ENCODE results near the gene PROK2.

Gene PROK2, protein sequence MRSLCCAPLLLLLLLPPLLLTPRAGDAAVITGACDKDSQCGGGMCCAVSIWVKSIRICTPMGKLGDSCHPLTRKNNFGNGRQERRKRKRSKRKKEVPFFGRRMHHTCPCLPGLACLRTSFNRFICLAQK

DNA sequence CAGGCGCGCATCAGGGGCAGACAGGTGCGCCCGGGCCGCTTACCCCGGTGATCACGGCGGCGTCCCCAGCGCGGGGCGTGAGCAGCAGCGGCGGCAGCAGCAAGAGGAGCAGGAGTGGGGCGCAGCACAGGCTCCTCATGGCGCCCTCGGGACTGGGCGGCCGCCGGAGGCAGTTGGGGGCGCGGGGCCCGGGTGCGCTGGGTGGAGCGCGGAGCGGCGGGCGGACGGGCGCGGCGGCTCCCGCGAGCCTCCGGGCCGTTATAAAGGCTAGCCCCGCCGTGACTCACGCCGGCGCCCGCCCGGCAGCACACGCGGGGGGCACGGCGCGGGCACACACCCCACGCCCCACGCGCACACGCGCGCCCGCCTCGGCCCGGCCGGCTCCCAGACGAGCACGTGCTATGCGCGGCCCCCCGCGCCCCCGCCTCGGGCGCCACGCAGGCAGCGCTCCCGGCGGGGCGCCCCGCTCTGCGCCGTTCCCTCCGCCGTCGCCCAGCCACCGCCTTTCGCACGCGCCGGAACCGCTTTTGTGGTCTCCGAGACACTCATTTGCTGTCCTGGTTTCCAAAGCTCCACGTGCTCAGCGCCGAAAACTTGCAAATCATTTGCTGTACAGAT, at the start of gene PROK2:
Gene PROK2, minus strand, starts transcription at position 235 of the 618 bp plus-strand sequence. Its CDS starts 96 bp downstream, at position 139.
- DNase-seq (ENCODE audit: low read depth in 2 of 2): peak in 1 of 2 donors; percentile 28

DNA sequence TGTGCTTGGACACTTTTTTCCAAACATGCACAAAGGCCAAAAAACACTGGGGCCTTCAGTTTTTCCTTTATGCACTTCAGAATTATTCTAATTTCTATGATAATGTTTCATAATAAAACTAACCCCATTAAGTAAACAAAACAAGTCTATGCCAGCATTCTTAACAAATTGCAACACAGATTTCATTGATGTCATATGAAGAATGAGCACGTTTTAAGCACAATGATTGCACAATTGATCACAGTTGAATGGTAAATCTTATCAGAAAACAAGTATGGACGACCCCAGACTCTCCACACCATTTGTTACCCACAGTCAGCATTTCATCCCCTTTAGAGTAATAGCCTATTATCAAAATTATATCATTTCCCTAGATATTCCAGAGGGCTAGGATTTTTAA, 46.7 kb upstream of the PROK2 start:
- no peak for DNase-seq (ENCODE audit: low read depth in 2 of 2)

DNA sequence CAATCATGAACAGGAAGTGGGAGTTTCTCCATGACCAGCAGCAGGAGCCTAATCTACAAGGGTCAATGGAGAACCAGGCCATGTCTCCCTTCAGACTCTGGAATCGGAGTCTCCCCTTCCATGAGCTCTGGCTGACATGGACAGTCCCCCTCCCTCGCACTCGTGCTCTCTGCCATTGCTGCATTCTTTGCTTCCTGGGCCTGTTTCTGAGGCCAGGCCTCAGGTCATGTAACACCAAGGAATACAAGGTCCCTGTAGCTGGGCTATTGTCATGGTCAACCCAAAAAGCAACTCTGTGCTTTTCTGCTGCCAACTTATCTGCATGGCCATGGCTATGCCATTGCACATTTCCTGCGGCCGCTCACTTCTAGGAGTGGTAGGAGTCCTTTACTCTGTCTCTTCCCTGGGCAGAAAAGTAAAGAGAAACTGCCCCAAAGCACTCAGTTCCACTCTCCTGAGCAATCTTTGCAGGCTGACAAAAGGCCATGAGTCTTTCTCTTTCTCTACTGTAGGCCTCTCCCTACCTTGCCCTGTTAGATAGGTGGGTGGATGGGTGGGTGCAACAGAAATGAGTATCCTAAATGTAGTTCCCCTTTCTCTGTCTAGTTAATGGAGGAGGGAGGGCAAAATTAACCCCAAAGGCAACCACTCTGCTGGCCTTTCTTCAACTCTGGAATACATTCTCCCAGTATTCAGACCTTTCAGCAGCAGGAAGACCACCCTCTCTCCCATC, 40.8 kb upstream of the PROK2 start:
- no peak for DNase-seq (ENCODE audit: low read depth in 2 of 2)

DNA sequence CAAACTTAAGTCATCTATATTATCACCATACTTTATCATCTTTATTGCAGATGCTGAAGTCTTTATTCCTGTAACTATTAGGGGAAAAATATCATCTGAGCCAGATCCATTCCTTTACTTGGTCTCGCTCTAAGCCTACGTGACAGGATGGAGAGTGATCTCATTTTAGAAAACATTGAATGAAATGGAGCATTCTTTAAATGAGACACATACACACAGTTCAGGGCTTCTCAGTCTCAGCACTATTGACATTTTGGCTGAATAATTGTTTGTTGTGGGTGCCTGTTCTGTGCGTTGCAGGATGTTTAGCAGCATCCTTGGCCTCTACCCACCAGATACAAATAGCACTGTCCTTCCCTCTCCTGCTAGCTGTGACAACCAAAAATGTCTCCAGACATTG, 36.2 kb upstream of the PROK2 start:
- DNase-seq (ENCODE audit: low read depth in 2 of 2): no peak

DNA sequence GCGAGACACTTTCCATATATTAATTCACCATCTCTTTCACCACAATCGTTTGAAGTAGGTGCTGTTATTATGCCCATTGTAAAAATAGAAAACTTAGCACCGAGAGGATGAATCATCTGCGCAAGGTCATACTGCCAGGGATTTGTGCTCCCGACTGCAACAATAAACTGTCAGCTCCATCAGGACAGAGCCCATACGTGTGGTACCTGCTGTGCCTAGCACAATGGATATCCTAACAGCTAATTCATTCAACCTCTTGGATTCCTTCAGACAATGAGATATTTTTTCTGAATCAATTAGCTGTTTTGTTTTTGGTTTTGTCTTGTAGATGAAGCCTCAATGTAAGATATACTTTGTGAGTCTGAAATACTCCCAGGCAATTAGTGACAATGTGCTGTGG, 32.3 kb upstream of the PROK2 start:
- DNase-seq (ENCODE audit: low read depth in 2 of 2): no peak

DNA sequence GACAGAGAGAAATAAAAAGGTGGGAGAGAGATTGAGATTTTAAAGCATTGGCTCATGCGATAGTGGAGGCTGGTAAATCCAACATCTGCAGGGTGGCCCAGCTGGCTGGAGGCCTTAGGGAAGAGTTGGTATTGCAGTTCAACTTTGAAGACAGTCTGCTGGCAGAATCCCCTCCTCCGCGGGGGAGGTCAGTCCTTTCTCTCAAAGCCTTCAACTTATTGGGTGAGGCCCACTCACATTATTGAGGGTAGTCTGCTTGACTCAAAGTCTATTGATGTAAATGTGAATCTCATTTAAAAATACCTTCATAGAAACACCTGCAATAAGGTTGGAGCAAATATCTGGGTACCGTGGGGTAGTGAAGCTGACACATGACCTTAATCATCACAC, 31.8 kb upstream of the PROK2 start:
- no peak for DNase-seq (ENCODE audit: low read depth in 2 of 2)

DNA sequence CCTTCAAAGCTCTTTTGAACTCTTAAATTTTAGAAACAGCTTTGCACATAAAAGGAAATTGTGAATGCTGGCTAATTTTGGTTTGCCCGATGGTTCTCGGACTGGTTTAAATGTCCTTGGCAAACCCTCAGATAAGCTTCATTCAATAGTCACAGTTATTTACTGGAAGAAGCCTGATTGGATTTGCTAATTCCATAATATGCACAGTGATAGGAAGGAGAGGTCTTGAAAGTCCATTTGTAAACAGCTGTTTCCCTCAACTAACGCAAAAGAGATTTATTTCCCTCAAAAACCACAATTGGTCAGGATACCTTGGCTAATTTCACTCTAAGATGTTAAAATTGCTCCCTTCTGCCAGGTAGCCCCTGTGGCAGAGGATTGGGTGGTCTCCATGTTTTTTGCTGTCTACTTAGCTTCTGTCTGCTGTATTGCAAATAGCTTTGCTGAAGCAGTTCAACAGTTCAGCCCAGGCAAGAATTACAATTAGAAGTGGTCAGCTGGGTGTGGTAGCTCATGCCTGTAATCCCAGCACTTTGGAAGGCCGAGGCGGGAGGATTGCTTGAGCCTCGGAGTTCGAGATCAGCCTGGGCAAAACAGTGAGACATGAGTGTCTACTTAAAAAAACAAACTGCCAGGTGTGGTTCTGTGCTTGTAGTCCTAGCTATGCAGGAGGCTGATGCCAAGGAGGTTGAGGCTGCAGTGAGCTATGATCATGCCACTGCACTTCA, 30.6 kb upstream of the PROK2 start:
- DNase-seq (ENCODE audit: low read depth in 2 of 2): no peak

DNA sequence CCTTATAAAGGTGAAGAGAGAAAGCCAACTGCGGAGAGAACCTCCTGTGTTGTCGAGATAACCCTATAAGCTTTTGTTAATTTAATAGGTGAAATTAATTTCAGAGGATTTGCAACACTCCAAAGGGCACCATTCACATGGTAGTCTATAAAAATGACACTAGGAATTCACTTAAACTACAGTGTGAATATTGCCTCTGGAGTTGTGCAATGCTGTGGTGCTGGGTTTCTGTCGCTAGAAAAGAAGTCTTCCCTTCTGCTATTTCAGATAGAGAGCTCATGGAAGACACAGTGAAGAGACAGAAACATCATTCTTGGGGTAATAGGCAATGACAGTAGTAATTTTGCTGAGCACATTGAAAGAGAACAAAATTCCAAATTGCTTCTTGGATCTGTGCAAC, 28.8 kb upstream of the PROK2 start:
- DNase-seq (ENCODE audit: low read depth in 2 of 2): no peak

DNA sequence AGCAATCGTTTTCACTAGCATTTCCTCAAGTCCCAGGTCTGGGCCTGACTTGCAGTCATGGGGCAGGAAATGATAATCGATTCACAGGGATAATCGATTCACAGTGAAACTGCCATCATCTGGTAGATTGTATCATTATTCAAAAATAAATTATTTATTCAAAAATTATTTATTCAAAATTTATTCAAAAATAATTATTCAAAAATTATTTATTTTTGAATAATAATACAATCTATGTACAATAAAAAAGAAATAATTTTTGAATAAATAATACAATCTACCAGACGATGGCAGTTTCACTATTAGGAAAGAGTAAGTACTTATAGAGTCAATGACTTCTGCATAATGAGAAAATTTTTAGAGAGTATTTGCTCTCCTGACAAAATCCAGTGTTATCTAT, 28.1 kb upstream of the PROK2 start:
- DNase-seq (ENCODE audit: low read depth in 2 of 2): no peak

DNA sequence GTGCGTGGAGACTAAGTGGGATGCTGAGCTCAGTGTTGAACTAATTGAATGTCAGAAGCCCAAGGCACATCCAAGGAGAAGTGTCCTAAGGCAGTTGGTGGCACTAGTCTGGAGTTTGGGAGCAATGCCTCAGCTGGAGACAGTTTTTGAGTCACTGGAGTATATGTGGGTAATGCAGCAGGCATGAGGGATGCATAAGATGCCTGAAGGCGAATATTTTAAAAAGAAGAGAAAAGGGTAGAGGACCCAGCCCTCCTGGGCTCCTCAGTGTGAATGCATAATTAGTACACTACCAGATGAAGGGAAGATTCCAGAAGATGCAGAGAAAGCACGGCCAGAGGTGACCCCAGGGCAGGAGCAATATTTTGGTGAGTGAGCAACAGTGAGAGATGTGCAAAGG, 25.1 kb upstream of the PROK2 start:
- no peak for DNase-seq (ENCODE audit: low read depth in 2 of 2)

DNA sequence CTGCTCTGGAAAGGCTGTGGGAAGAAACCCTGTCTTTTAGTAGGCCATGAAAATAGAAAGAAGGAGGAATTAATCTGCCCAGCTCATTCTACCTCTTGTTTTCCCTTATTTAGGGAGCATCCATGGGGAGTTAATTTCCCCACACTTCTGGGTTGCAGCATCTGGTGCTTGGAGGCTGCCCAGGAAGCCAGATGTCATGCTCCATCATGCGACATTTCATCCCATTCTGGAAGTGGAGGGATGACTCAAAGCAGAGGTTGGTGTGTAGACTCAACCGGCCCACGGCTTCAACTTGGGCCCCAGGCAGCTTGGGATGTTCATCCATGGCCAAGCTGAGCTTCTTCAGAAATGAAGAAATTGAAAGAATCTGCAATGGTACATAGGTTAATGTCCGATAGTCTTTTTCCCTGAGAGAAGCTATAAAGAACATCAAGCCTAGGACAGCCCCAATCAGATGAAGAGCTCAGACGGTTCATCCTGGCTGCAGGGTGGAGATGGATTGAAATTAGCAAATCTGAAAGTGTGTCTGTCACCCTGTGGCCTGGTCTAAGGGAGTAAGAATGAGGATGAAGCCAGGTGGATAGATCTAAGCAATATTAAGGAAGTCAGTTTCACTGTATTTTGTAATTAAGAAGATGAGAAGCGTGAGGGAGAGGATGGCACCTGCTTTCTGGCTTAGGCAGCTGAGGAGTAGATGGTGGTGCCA, 24.5 kb upstream of the PROK2 start:
- no peak for DNase-seq (ENCODE audit: low read depth in 2 of 2)

DNA sequence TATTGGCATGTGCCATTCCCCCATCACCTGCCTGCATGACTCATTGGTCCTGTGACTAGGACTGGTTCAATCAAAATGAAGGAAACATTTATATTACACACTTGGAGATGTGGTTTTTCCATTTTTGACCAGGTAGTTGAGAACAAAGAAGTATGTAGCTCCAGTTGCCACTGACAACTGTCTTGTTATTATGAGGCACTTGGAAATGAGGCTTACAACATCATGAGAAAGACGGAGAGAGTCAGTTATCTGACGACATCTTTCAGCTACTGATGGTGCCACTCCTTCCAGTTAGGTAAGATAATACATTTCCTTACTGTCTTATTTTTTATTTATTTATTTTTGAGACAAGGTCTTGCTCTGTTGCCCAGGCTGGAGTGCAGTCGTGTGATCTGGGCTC, 21.8 kb upstream of the PROK2 start:
- DNase-seq (ENCODE audit: low read depth in 2 of 2): no peak

DNA sequence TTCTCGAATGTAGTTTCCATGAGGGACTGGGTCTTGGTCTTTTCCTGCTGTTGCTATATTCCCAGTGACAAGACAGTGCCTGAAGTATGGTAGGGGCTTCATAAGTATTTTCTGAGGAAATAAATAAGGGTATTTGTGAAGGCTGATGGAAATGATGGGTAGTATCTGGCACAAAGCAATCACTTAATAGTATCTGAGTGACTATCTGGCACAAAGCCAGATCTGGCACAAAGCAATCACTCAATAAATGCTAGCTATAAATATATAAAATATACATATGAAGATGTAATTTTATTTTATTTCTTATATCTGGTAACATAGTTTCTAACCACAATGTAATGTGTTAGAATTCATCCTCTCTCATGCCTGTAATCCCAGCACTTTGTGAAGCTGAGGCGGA, 20.7 kb upstream of the PROK2 start:
- no peak for DNase-seq (ENCODE audit: low read depth in 2 of 2)

DNA sequence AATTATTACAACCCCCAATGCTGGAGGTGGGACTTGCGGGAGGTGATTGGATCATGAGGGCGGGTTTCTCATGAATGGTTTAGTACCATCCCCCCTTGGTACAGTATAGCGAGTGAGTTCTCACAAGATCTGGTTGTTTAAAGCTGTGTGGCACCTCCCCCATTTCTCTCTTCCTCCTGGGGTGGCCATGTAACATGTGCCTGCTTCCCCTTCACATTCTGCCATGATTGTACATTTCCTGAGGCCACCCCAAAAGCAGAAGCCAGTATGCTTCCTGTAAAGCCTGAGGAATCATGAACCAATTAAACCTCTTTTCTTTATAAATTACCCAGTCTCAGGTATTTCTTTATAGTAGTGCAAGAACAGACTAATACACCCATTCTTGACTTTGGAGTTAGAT, 20.3 kb upstream of the PROK2 start:
- no peak for DNase-seq (ENCODE audit: low read depth in 2 of 2)

DNA sequence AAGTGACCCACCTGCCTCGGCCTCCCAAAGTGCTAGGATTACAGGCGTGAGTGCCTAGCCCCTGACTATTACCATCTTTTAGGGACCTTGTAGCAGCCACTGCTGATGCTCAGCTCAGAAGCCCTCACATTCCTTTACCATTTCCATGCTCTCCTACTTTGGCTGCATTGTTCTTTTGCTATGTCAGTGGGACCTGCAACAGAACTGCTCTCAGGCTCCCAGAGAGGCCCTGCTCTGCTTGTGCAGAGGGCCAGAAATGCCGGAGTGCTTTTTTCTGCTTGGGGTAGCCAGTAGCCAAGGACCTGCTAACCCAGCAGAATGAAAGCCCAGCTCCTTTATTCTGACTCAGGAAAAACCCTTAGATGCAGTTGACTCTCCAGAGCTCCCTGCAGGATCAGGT, 18.3 kb upstream of the PROK2 start:
- DNase-seq (ENCODE audit: low read depth in 2 of 2): no peak

DNA sequence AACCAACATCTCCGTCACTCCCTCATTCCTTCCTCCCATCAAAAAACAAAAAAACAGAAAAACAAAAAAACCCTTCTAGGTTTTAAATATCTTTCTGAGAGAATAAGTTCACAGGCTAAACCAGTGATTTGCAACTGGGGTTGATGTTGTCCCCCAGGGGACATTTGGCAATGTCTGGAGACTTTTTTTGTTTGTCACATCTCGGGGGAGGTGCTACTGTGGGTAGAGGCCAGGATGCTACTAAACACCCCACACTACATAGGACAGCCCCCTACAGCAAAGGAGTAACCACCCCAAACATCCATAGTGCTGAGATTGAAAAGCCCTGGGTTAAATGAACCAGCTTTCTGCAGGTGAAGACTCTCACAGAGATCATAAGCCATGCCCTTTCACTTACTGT, 17.0 kb upstream of the PROK2 start:
- DNase-seq (ENCODE audit: low read depth in 2 of 2): no peak

DNA sequence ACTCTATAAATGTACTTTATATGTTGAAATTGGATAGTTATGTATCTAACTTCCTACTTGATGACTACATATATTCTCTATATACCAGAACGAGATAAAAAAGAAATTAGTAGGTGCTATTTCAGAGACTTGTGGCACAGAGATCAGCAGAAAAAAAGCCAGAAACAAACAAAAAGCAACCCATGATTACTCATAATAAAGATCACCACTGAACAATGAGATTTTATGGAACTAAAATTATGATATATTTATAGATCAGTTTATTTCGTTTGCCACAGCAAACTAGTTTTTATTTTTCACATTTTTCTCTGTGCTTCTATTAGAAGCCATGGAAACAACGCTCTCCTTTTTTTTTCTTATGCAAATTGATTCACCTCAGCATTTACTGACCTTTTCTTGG, 15.1 kb upstream of the PROK2 start:
- no peak for DNase-seq (ENCODE audit: low read depth in 2 of 2)

DNA sequence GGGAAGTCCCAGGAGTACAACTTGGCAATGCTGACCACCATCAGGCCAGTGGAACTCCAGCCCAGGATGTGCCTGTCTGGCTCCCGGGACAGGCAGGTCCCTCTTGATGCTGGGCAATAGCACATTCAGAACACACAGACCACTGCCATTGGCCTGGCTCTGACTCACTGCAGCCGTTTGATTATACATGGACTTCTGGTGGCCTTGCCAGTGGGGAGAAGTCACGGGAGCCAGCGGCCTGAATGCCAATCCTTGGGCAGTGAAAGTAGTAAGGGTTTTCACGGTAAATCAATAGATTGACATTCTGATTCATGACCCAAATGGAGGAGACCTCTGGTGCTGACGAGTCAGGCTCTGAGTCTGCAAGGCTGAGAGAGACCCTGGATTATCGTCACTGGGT, 12.5 kb upstream of the PROK2 start:
- no peak for DNase-seq (ENCODE audit: low read depth in 2 of 2)

DNA sequence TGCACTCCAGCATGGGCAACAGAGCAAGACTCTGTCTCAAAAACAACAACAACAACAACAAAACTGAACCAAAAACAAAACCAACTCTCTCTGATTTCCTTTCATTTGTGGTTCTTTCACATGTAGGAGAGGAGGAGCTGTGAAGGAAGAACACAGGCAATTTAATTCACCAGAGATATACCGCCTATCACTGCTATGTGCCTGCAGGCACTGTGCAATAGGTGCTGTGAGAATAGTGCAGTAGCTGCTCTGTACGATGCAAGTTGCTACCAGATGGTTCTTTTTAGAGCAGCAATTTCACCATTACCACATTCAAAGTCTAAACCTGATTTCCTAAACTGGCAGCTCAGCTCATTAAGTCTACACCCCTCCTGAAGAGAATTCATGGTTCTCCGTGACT, 11.3 kb upstream of the PROK2 start:
- DNase-seq (ENCODE audit: low read depth in 2 of 2): no peak

DNA sequence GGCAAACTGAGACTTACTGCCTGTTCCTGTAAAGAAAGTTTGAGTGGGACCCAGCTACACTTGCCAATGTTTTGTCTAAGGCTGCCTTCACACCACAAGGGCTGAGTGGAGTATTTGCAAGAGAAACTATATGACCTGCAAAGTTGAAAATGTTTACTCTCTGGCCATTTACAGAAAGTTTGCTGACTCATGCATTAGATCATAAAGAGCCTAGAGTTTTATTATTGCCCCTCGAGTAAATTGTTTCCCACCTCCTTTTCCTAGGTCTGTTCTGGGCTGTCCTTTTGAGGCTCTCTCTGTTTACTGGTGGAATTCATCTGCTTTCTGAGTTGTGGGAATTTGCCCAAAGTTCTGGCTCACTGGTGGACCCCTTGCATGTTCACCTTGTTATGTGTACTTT, 6.7 kb upstream of the PROK2 start:
- no peak for DNase-seq (ENCODE audit: low read depth in 2 of 2)

DNA sequence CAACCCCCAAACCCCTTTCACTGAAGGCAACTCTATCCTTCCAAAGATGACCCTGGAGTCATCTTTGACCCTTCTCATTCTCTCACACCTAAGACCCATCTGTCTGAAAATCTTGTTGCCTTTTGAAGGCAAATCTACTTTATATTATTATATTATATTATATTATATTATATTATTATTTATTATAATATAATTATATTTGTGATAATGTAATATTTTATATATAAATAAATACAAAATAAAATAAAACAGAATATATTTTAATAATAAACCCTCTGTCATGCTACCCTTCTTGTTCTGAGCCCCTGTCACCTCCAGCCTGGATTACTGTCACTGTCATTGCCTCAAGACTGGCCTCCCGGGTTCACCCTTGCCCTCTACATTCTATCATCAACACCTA, 5.0 kb upstream of the PROK2 start:
- DNase-seq (ENCODE audit: low read depth in 2 of 2): no peak

DNA sequence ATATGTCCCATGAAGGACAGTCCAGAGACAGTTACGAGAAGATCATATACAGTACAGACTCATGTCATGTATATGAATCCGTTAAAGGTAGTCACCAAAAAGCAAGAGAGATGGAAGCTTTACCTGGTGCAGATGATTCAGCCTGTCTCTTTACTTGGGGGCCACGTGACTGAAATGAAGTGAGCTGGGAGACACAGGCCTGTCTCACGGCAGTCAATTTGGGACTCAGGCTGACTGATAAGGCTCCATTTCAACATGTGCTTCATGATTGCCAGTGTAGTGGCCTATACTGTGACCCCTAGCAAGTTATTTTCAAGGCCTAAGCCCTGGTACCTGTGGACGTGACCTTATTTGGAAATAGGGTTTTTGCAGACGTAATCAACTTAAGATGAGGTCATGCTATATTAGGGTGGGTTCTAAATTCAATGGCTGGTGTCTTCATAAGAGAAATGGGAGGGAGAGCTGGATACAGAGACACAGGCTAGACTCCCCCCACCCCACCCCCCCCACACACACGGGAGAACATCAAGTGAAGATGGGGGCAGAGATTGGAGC, 3.0 kb upstream of the PROK2 start:
- DNase-seq (ENCODE audit: low read depth in 2 of 2): no peak
